HCT116 (cell line): ENCODE results near the gene DGKZ.

Experiments used
- EZH2 ChIP-seq: fragments of 200-600 bp; sonication (generic); IDR thresholded peaks from 2 replicates; pipeline ENCODE4 v1.6.1; 2017; ENCODE audit warnings: antibody characterized with exemption, mixed run types
- EZH2phosphoT487 ChIP-seq: fragments of 200-600 bp; IDR thresholded peaks from 2 replicates; pipeline ENCODE4 v1.6.1; 2018; ENCODE audit warnings: antibody characterized with exemption, borderline replicate concordance
- POLR2A ChIP-seq: IDR thresholded peaks from 2 replicates; pipeline ENCODE4 v1.7.0; 2011; ENCODE audit warnings: borderline replicate concordance; ENCODE audit not compliant: insufficient read depth, insufficient read length; ENCODE audit errors: extremely low read depth
- POLR2AphosphoS5 ChIP-seq: IDR thresholded peaks from 2 replicates; pipeline ENCODE4 v1.6.1; 2011; ENCODE audit warnings: mild to moderate bottlenecking, low read depth, low read length, moderate library complexity
- RAD21 ChIP-seq: IDR thresholded peaks from 2 replicates; pipeline ENCODE4 v1.6.1; 2012; ENCODE audit warnings: low read depth, mild to moderate bottlenecking
- ZFX ChIP-seq: fragments of 450-650 bp; IDR thresholded peaks from 2 replicates; pipeline ENCODE4 v1.6.1; 2017
- ZNF274 ChIP-seq: fragments of 200-500 bp; sonication (Bioruptor generic); IDR thresholded peaks from 2 replicates; pipeline ENCODE4 v1.6.1; 2014; ENCODE audit warnings: mild to moderate bottlenecking, low read depth, low read length, inconsistent platforms
- TF ChIP-seq, protein P1 (sequence below), 3 experiments: fragments of 200-600 bp in 1 of 3; sonication (generic) in 1 of 3; IDR thresholded peaks in 2 of 3; conservative IDR thresholded peaks in 1 of 3; 2 replicates each; pipeline ENCODE4 v1.5.1; 2012 to 2017; ENCODE audit warnings: low read depth in 2 of 3, low read length in 2 of 3, antibody characterized with exemption in 1 of 3, borderline replicate concordance in 1 of 3, control low read depth in 1 of 3, mild to moderate bottlenecking in 1 of 3, mixed read lengths in 1 of 3, mixed run types in 1 of 3, moderate library complexity in 1 of 3; ENCODE audit not compliant: insufficient read depth in 1 of 3
- TF ChIP-seq, protein P2 (sequence below): IDR thresholded peaks from 2 replicates; pipeline ENCODE4 v1.6.1; 2012

GRCh38 chr11:46404476-46405017 lies 57.3 kb downstream of the DGKZ start:
- no peak for TF ChIP-seq RAD21
- TF ChIP-seq, protein P1, sequence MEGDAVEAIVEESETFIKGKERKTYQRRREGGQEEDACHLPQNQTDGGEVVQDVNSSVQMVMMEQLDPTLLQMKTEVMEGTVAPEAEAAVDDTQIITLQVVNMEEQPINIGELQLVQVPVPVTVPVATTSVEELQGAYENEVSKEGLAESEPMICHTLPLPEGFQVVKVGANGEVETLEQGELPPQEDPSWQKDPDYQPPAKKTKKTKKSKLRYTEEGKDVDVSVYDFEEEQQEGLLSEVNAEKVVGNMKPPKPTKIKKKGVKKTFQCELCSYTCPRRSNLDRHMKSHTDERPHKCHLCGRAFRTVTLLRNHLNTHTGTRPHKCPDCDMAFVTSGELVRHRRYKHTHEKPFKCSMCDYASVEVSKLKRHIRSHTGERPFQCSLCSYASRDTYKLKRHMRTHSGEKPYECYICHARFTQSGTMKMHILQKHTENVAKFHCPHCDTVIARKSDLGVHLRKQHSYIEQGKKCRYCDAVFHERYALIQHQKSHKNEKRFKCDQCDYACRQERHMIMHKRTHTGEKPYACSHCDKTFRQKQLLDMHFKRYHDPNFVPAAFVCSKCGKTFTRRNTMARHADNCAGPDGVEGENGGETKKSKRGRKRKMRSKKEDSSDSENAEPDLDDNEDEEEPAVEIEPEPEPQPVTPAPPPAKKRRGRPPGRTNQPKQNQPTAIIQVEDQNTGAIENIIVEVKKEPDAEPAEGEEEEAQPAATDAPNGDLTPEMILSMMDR (IDR thresholded peaks at IDR 0.05 in 2 of 3, conservative IDR thresholded peaks at IDR 0.05 in 1 of 3; ENCODE audit: borderline replicate concordance in 1 of 3, insufficient read depth in 1 of 3, low read depth in 2 of 3, low read length in 2 of 3): no peak
- no peak for TF ChIP-seq EZH2phosphoT487
- no peak for TF ChIP-seq POLR2AphosphoS5
- no peak for TF ChIP-seq ZFX
- no peak for TF ChIP-seq POLR2A
- no peak for TF ChIP-seq ZNF274
- TF ChIP-seq, protein P2, sequence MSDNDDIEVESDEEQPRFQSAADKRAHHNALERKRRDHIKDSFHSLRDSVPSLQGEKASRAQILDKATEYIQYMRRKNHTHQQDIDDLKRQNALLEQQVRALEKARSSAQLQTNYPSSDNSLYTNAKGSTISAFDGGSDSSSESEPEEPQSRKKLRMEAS: no peak
- no peak for TF ChIP-seq EZH2
